K562 (cell line): ENCODE results near the gene UBXN11. TPM values are rescaled to one million over a fixed set of nuclear protein-coding genes. Genes with fewer than 3 reads are reported as not detected.

Experiments
- ATAC-seq: fragments of 200-7000 bp; cut with Tn5 transposase; 3 replicates; pipeline ENCODE4 v1.9.1; 2020; ENCODE audit warnings: moderate library complexity
- BruUV-seq: library from RNA; stranded (reverse); fragments of 400-500 nt; replicated peaks from 2 replicates; lab custom pipeline; 2021; lab: Mats Ljungman, UMichigan
- CTCF ChIA-PET: fragments of 300-600 bp; formaldehyde crosslinking; extraction: SDS; loops from one replicate; lab custom pipeline; 2021; ENCODE audit warnings: low intra/inter-chr PET ratio; lab: Yijun Ruan, JAX
- POLR2A ChIA-PET: fragments of 300-600, 350-650 bp; sonication (Branson Sonifier 250); formaldehyde crosslinking; extraction: SDS; loops from one replicate; lab custom pipeline; 2021; ENCODE audit warnings: antibody characterized with exemption, inconsistent platforms; lab: Yijun Ruan, JAX
- DNase-seq, 4 experiments: peaks; one replicate each; pipeline versions ENCODE4 v3.0.0 to v3.0.0-alpha.2; 2011 to 2018; ENCODE audit warnings: low spot score in 3 of 4, mixed read lengths in 3 of 4; ENCODE audit errors: extremely low read depth in 1 of 4
- FAIRE-seq: peaks from 2 replicates; lab custom pipeline; 2011; peaks lifted over from hg19 to GRCh38; lab: Jason Lieb, UNC
- H2AFZ ChIP-seq: 2 replicates; pipeline ENCODE4 v1.6.0; 2011; ENCODE audit warnings: low read depth, low read length, control low read depth, inconsistent platforms
- H3K27ac ChIP-seq: fragments of 200-600 bp; 3 replicates; pipeline ENCODE4 v1.8.0; 2011; ENCODE audit warnings: low read depth, mild to moderate bottlenecking, control low read depth, inconsistent platforms, low read length, moderate library complexity, mixed read lengths; ENCODE audit errors: extremely low read depth
- H3K27me3 ChIP-seq, 2 experiments: fragments of 300-600 bp in 1 of 2; 2 replicates in 1 of 2; 3 replicates in 1 of 2; pipeline versions ENCODE4 v1.6.0 to v1.8.0; 2011; ENCODE audit warnings: inconsistent platforms in 2 of 2, low read length in 2 of 2, mild to moderate bottlenecking in 1 of 2, mixed read lengths in 1 of 2, moderate library complexity in 1 of 2; ENCODE audit not compliant: control insufficient read depth in 2 of 2, insufficient read depth in 2 of 2
- H3K36me3 ChIP-seq: fragments of 300-600 bp; 3 replicates; pipeline ENCODE4 v1.8.0; 2011; ENCODE audit warnings: mild to moderate bottlenecking, low read length, inconsistent platforms; ENCODE audit not compliant: control insufficient read depth, insufficient read depth
- H3K4me1 ChIP-seq, 2 experiments: fragments of 200-600 bp in 1 of 2; replicated peaks in 1 of 2; 2 replicates in 1 of 2; 3 replicates in 1 of 2; pipeline versions ENCODE4 v1.5.1 to v1.8.0; 2011; ENCODE audit warnings: inconsistent platforms in 2 of 2, low read length in 2 of 2, mild to moderate bottlenecking in 1 of 2, mixed read lengths in 1 of 2, moderate library complexity in 1 of 2; ENCODE audit not compliant: control insufficient read depth in 2 of 2, insufficient read depth in 2 of 2
- H3K4me2 ChIP-seq: 2 replicates; pipeline ENCODE4 v1.6.1; 2011; ENCODE audit warnings: low read length, control low read depth, inconsistent platforms, mixed read lengths; ENCODE audit not compliant: insufficient read depth
- H3K4me3 ChIP-seq: fragments of 200-600 bp; sonication (generic), shearing (Covaris generic); 2 replicates; pipeline ENCODE4 v1.5.1; 2016; ENCODE audit warnings: control low read depth, inconsistent platforms
- H3K79me2 ChIP-seq: fragments of 200-600 bp; 3 replicates; pipeline ENCODE4 v1.8.0; 2011; ENCODE audit warnings: low read length, inconsistent platforms; ENCODE audit not compliant: control insufficient read depth, insufficient read depth
- H3K9ac ChIP-seq, 2 experiments: 2 replicates each; pipeline versions ENCODE4 v1.6.0 to v1.6.1; 2011; ENCODE audit warnings: low read depth in 2 of 2, low read length in 2 of 2, control low read depth in 1 of 2, inconsistent platforms in 1 of 2, mild to moderate bottlenecking in 1 of 2, mixed read lengths in 1 of 2; ENCODE audit not compliant: insufficient read depth in 1 of 2
- H3K9me1 ChIP-seq: one replicate; pipeline ENCODE4 v1.6.0; 2011; ENCODE audit warnings: inconsistent platforms, mild to moderate bottlenecking, low read length, moderate library complexity; ENCODE audit not compliant: control insufficient read depth, insufficient read depth
- H3K9me3 ChIP-seq: replicated peaks from 2 replicates; pipeline ENCODE4 v1.5.1; 2011; ENCODE audit warnings: low read depth, low read length, inconsistent platforms; ENCODE audit not compliant: control insufficient read depth, insufficient read depth
- H4K20me1 ChIP-seq: replicated peaks from 2 replicates; pipeline ENCODE4 v1.6.1; 2011; ENCODE audit warnings: low read length, inconsistent platforms, mixed read lengths; ENCODE audit not compliant: control insufficient read depth, insufficient read depth
- ATF1 ChIP-seq, 2 experiments: fragments of 450-650 bp in 1 of 2; IDR thresholded peaks; 2 replicates each; pipeline ENCODE4 v1.6.1; 2016; ENCODE audit warnings: missing compliant biosample characterization in 1 of 2, missing genetic modification characterization in 1 of 2
- HNRNPUL1 ChIP-seq: fragments of 200-400 bp; formaldehyde crosslinking; IDR thresholded peaks from 2 replicates; pipeline ENCODE4 v1.6.1; 2017; ENCODE audit warnings: low read length
- MCM7 ChIP-seq, 2 experiments: fragments of 450-650 bp; IDR thresholded peaks; 2 replicates each; pipeline ENCODE4 v1.6.1; 2016 to 2018
- RBBP5 ChIP-seq: fragments of 200-600 bp; sonication (generic); IDR thresholded peaks from 2 replicates; pipeline ENCODE4 v1.6.1; 2012; ENCODE audit warnings: borderline replicate concordance, mild to moderate bottlenecking, low read length, control low read depth, inconsistent platforms; ENCODE audit not compliant: insufficient read depth, poor library complexity, severe bottlenecking
- SMC3 ChIP-seq: conservative IDR thresholded peaks from 2 replicates; pipeline ENCODE4 v1.6.1; 2011; ENCODE audit warnings: low read depth, low read length, improper control_type of control experiment; ENCODE audit not compliant: insufficient read depth
- ZBTB33 ChIP-seq: sonication (generic); formaldehyde crosslinking; IDR thresholded peaks from 2 replicates; pipeline ENCODE4 v1.8.1; 2023; ENCODE audit warnings: mild to moderate bottlenecking, missing genetic modification reagents
- ZNF408 ChIP-seq: fragments of 250-450 bp; sonication (Bioruptor Pico); IDR thresholded peaks from 2 replicates; pipeline ENCODE4 v1.4.0; 2020; ENCODE audit warnings: low read depth, mild to moderate bottlenecking, moderate library complexity
- ZNF41 ChIP-seq: fragments of 250-450 bp; sonication (Bioruptor Pico); conservative IDR thresholded peaks from 2 replicates; pipeline ENCODE4 v1.4.0; 2020; ENCODE audit warnings: mild to moderate bottlenecking
- ZNF589 ChIP-seq: fragments of 200-800 bp; sonication (Bioruptor generic); IDR thresholded peaks from 2 replicates; pipeline ENCODE4 v1.6.1; 2016; ENCODE audit warnings: low read depth, missing genetic modification characterization, missing compliant biosample characterization
- WGBS: fragments of 100-300 bp; shearing (Covaris generic); methylation state at CpG from one replicate; pipeline ENCODE4 v1.1.6; 2016; ENCODE audit warnings: low coverage, mixed read lengths; ENCODE audit not compliant: insufficient coverage; ENCODE audit errors: missing lambda C conversion rate; 5-methylcytosine and 5-hydroxymethylcytosine counted together
- in situ Hi-C: fragments of 300-500 bp; cut with MboI; formaldehyde crosslinking; loops from 4 replicates; pipeline ENCODE4 v1.15.0; 2018; ENCODE audit warnings: inconsistent platforms, mixed read lengths
- intact Hi-C: fragments of 100-400 bp; cut with micrococcal nuclease; formaldehyde crosslinking; loops from 2 replicates; pipeline ENCODE4 v1.14.2; 2022
- polyA plus RNA-seq, 8 experiments: library from polyadenylated mRNA; depleted of rRNA in 4 of 8; stranded (reverse) in 5 of 8; unstranded in 3 of 8; fragments of >200 nt; fragmentation: Nextera tagmentation in 2 of 8; fragmentation: Illumina TruSeq in 1 of 8; extraction: Ambion mirVana in 2 of 8; extraction: Trizol in 1 of 8; gene quantifications; 2 replicates each; pipeline versions ENCODE4 v1.2.1 to v1.2.3, GENCODE V29; 2011 to 2014; ENCODE audit warnings: inconsistent platforms in 1 of 8, missing spikeins in 1 of 8
- total RNA-seq, 7 experiments: library from RNA; depleted of rRNA in 6 of 7; stranded (reverse); fragments of >200 nt in 6 of 7; fragmentation: Illumina TruSeq in 2 of 7; extraction: Trizol in 2 of 7; gene quantifications; 2 replicates each; pipeline versions ENCODE4 v1.2.1 to v1.2.3, GENCODE V29; 2011 to 2021; ENCODE audit warnings: low replicate concordance in 1 of 7
- TF ChIP-seq, protein P1 (sequence below): fragments of 250-450 bp; sonication (Bioruptor Pico); IDR thresholded peaks from 2 replicates; pipeline ENCODE4 v1.6.1; 2021; ENCODE audit warnings: mild to moderate bottlenecking
- TF ChIP-seq, protein P2 (sequence below): fragments of 450-650 bp; IDR thresholded peaks from 2 replicates; pipeline ENCODE4 v1.6.1; 2016; ENCODE audit warnings: antibody characterized with exemption

UBXN11 gene
- total and polyA plus RNA-seq, 9 of the 15 experiments (the other 6 are each of a cell fraction or from before 2014, with no cell fraction given) = 0.48 to 34.3 (median 11.3) TPM

- Histone ChIP-seq H2AFZ (no peak overlapping the region), H3K27ac (no peak overlapping the region), H3K9me1 (no peaks in the 10 kb centered on the region), H3K27me3 (no peaks in the 10 kb centered on the region), H3K4me1 (peaks cover 45 to 62% of the 10 kb centered on the region in 2 experiments), H3K9ac (peak overlapping the region in 1 of 2 experiments; percentile 85; a peak in 3 of 4 replicates), H3K9me3 (no peaks in the 10 kb centered on the region), H3K36me3 (peaks cover 5% of the 10 kb centered on the region; the same call in 1 of the 3 replicates), H3K4me2 (no peak overlapping the region), H3K4me3 (no peak overlapping the region), H4K20me1 (no peaks in the 10 kb centered on the region), H3K79me2 (no peaks in the 10 kb centered on the region)
- WGBS = 64% methylated on average over 11 of the region's 11 CpGs
- ATAC-seq (no peak), FAIRE-seq (no peak), DNase-seq (no peak)
- CTCF ChIA-PET = interaction anchor here (0.5 to 0.7 kb wide), 2 partner anchors 58 to 311 kb away, joined by 3 read pairs; no protein-coding TSS in a partner anchor
- BruUV-seq = no TSS peak
- TF ChIP-seq, protein P1, sequence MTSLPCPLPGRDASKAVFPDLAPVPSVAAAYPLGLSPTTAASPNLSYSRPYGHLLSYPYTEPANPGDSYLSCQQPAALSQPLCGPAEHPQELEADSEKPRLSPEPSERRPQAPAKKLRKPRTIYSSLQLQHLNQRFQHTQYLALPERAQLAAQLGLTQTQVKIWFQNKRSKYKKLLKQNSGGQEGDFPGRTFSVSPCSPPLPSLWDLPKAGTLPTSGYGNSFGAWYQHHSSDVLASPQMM (CRISPR knock-in tag) = no peak
- no peak for TF ChIP-seq HNRNPUL1
- TF ChIP-seq SMC3 = no peak
- TF ChIP-seq ZBTB33 (CRISPR knock-in tag) = peak; percentile 91
- TF ChIP-seq ATF1 (CRISPR knock-in tag; IDR thresholded peaks at IDR 0.05) = no peak
- TF ChIP-seq ATF1 (tag; IDR thresholded peaks at IDR 0.05) = no peak
- TF ChIP-seq, protein P2, sequence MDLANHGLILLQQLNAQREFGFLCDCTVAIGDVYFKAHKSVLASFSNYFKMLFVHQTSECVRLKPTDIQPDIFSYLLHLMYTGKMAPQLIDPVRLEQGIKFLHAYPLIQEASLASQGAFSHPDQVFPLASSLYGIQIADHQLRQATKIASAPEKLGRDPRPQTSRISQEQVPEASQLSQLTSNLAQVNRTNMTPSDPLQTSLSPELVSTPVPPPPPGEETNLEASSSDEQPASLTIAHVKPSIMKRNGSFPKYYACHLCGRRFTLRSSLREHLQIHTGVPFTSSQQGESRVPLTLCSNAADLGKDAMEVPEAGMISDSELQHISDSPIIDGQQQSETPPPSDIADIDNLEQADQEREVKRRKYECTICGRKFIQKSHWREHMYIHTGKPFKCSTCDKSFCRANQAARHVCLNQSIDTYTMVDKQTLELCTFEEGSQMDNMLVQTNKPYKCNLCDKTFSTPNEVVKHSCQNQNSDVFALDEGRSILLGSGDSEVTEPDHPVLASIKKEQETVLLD = no peak
- TF ChIP-seq ZNF408 (CRISPR knock-in tag) = no peak
- TF ChIP-seq ZNF589 = no peak
- TF ChIP-seq MCM7 (IDR thresholded peaks at IDR 0.05) = no peak
- peak; percentile 28 for TF ChIP-seq RBBP5
- TF ChIP-seq ZNF41 = no peak
- POLR2A ChIA-PET = interaction anchor here (0.6 to 1.0 kb wide), 3 partner anchors 10 to 468 kb away, joined by 3 to 4 read pairs (median 3); no protein-coding TSS in a partner anchor
- in situ Hi-C loops = no loop called here
- intact Hi-C loops = no loop called here
These were observed 16.1 kb downstream of the UBXN11 start for GRCh38 chr1:26290122-26290881.
